UCSD-AML1 (cell line): ENCODE results near the gene TAS2R9.
"Not testable (repeated sequence)": the region's sequence is repeated elsewhere in the genome, so short reads cannot be mapped to it uniquely, and the experiment has no call there.

Experiments
- DNase-seq: peaks from one replicate; lab custom pipeline; 2025; ENCODE audit not compliant: unreplicated experiment; lab: John Stamatoyannopoulos, UW

Gene TAS2R9, protein sequence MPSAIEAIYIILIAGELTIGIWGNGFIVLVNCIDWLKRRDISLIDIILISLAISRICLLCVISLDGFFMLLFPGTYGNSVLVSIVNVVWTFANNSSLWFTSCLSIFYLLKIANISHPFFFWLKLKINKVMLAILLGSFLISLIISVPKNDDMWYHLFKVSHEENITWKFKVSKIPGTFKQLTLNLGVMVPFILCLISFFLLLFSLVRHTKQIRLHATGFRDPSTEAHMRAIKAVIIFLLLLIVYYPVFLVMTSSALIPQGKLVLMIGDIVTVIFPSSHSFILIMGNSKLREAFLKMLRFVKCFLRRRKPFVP

DNA sequence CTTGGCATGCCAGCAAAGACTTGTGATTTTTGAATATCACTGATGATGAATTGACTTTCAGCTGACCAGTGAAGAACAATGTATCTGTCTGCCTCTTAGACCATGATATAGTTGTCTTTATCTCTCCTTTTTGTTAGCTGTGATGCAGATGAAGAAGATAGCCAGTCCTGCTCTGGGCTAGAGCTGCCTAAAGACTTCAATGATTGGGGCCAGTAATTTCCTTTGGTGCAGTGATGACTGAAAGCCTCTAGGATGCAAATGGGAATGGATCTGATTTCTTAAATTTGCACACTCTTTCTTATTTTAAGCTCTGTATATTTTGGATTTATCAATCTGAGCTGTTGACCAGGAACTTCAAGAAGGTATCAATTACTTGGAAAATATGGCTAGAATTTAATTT is at the start of gene TAS2R9:
Gene TAS2R9 (minus strand): TSS at position 101 of the 400 bp plus-strand sequence. CDS start 93 bp downstream, at position 8.
- DNase-seq: no peak

DNA sequence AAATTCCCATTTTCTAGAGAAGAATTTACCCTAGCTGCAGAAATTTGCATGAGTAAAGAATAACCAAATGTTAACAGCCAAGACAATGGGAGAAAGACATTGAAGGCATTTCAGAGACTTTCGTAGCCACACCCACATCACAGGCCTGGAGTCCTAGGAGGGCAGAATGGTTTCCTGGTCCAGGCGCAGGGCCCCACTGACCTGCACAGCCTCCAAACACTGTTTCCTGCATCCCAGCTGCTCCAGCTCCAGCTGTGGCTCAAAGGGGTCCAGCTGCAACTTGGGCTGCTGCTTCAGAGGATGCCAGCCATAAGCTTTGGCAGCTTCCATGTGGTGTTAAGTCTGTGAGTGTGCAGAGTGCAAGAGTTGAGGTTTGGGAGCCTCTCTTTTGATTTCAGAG is 45.8 kb upstream of the TAS2R9 start:
- DNase-seq: no peak

DNA sequence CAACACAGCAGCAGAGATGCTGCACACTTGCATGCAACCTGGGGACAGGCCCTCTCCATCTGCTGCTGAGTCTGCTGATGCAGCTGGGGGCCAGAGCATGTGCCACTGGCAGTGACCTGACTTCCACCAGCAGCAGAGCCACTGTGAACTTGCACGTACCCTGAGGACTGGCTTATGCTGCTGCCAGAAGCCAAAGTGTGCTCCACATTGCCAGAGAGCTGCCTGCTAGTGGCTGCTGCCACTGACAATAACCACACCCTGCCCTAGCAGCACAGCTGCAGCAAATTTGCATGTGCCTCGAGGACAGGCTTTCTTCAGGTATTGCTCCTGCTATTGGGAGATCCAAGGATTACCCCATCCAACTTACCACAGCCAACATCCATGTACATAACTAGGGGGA is 43.8 kb upstream of the TAS2R9 start:
- no peak for DNase-seq

DNA sequence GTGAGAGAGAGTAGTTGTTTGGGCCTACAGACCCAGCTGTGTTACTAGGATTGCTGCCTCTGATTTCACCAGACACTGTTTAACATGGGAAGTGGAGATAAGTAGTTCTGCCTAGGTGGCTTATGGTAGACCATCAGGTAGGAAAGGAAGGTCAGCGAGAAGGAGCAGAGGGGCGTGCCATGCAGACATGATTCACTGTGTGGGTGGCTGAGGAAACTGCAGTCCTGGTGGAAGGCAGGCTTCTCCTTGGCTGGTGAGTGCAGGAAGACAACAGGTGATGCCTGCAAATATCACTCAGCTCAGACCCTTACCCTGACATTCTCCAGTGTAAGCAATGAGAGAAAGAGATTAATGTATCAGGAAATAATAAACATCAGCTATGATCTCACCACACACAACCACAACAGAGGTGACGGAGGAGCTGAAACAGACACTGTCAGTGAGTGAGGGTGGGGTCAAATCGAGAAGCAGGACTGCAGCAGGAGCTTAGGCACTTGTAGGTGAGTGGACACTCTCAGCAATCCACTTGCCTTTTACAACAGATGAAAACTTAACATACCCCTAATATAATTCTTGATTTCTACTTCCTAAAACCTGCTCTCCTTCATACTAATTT is 41.4 kb upstream of the TAS2R9 start:
- no peak for DNase-seq

DNA sequence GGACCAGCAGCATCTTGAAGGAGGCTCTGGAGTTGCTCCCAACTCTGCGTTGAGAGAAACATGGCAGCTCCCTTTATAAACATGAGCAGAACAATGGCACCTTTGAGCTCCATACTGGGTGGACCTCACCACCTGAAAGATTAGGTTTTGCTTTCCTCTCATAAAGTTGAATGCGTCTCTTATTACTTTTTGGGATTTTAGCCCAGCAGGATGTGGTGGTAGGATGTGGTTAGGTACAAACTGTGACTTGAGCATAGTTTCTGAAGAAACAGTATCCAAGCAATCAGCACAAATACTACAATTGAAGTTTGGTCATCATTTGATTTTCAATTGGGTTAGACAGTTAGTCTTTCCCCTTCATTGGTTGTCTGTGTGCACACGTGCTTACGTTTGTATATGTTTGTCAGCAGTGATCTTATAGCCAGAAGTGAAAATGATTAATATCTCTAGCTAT is 39.5 kb upstream of the TAS2R9 start, which contains the start of gene PRR4:
Gene PRR4 (minus strand): TSS at position 51 of the 454 bp plus-strand sequence. CDS start 38 bp downstream, at position 13.
- no peak for DNase-seq

DNA sequence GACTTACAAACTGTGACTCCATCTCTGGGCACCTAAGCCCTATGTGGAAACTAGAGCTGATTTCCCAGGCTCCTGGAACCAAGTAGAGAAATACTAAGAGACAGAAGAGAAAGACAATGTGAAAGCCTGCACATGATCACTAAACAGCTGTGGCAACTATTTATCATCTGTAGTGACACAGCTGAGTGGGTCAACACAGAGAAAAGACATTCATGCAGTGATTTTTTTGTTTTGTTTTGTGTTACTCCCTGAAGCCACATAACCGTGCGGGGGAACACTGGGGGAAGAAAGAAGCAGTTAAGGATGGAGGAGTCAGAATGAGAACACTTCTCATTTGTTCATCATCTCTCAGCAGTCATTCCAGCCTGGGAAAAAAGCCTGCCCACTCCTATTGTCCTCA is 37.8 kb upstream of the TAS2R9 start:
- DNase-seq: no peak

DNA sequence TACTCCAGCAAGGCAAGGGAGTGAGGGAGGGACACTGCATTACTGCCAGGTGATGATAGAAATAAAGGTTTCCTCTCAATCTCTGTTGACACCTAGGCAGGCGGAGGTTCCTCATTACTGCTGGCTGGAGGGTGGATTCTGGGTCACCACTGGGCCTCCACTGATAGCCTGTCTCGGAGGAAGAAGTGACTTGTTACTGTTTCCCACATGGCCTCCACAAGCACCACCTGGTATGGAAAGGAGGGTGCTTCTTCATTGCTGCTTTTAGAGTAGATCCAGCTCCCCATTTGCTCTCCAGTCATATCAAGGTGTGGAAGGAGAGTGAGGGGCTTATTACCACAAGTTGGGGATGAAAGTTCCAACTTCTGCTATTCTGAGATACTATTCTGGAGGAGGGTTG is 32.9 kb upstream of the TAS2R9 start:
- no peak for DNase-seq

DNA sequence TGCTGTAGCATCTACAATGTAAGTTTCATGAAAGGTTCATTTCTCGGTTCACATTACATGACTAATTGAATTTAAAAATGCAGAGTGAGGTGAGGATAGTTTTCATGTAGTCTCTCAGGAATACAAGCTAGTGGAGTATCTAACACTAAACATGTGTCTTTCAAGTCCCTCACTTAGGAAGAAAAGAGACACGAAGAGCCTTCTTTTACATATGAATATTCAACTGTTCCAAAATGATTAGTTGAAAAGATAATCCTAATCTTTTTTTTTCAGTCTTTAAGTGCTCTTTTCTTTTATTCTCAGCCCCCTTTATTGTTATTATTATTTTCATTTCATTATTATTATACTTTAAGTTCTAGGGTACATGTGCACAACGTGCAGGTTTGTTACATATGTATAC is 28.5 kb upstream of the TAS2R9 start:
- DNase-seq: no peak

DNA sequence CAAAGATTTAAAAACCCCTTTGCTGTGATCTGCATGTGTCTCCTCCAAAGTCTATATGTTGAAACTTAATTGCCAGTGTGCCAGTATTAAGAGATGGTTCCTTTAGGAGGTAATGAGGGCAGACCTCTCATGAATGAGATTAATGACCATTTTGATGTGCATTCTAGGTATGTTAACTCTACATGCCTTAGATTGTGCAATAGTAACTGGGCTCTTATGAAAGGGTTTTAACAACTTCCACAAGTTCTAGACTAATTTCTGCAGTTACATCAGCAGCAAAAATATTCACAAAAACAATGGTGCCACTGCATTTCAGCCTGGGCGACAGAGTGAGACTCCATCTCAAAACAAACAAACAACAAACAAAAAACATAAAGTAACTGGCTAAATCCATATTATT is 20.0 kb upstream of the TAS2R9 start:
- DNase-seq: no peak

DNA sequence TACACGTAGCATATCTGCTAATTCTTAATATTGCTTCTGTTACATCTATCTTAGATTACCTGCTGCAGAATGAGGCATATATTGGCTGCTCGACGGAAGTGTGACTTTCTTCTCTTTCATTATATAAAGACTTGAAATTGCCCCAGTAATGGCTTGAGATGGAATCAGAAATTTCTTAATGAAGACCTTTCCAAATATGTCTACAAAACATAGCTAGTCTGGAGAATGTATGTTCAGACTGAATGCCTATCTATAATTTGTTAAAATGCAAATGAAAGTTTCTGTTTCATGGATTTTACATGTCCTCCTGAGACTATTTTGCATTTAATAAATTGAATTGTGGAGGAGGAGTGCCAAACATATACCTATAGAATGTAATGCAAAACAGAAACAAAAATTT is 16.3 kb upstream of the TAS2R9 start, which contains the start of gene TAS2R10:
Gene TAS2R10 (minus strand): TSS at position 101 of the 400 bp plus-strand sequence. CDS start 89 bp downstream, at position 12.
- no peak for DNase-seq

DNA sequence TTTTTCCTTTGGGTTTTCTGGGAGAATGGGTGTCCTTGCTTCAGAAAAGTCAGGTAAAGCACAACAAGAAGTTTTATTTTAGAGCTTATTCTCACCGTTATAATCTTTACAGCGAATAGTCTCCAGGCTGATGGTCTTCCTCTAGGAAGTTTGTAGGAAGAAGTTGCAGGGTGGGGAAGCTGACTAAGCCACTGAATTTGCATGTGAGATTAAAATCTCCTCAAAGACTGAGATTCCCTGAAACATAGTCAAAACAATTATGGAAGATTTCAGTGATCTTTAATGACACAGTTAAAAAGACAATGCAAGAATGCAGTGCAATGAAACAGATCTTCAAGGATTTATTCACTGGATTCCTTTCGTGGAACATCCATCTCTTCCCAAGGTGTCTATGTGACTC is 15.0 kb upstream of the TAS2R9 start:
- no peak for DNase-seq

DNA sequence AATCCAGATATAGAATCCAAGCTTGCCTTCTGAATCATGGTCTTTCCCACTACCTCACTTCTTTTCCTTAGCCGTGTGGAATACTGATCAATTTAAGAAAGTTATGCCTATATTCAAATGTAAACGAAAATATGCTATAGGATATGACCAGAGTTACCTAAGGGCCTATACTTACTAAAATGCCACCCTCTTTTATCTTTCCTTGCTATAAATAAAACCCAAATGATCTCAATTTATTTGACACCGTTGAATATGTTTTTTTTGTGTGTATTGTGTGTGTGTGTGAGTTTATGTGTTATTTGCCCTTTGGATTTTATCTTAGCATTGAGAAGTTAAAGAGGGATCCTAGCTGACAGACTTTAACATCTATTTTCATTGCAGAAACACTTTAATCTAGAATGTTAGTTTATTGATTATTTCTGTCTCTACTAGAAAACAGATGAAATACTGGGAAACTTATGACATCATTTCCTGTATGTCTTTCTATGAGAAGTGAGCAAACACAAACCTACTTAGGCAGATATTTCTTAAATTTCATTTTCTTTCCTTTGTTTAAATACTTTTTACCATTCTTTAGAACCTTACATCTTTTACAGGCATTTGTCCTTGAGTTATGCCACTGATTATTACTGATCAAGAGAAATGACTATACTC is 2.0 kb upstream of the TAS2R9 start:
- DNase-seq: no peak

DNA sequence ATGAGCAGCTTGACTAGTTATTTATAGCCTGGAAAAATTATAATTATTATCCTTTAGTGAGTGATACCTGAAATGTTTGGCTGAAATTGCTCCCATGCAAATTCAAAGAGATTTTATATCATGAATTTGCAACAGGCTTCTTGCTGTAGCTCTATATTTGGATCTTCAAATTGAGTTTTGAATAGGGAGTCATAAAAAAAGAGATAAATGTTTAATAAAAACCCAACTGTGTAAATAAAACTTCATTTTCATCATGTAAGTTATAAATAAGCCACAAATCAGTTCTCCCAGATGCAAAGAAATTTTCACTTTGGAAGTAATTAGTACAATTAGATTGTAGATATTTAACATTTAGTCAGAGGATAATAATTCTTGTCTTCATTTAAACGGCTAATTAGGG is 2.8 kb downstream of the TAS2R9 start, which contains the start of gene TAS2R8:
Gene TAS2R8 (minus strand): TSS at position 101 of the 400 bp plus-strand sequence. CDS start 306 bp downstream, outside the sequence.
- no peak for DNase-seq

DNA sequence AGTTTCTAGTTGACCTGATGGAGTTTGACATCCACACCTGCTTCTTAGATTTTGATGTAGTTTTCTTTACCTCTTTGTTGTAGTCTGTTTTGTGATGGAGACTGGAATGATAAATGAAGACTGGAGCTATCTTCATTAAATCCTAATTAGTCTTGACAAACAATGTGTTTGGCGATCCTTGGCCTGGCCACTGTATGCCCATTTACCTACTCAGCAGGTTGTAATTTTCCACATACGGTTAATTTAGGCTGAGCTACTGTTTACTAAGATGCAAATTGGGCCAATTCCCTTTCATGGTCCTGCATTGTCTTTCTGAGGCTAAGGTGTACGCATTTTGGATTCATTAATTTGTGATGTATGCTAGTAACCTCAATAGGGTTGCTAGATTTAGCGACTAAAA is 7.4 kb downstream of the TAS2R9 start, which contains the start of gene TAS2R7:
Gene TAS2R7 (minus strand): TSS at position 41 of the 400 bp plus-strand sequence. CDS start 57 bp downstream, outside the sequence.
- no peak for DNase-seq

DNA sequence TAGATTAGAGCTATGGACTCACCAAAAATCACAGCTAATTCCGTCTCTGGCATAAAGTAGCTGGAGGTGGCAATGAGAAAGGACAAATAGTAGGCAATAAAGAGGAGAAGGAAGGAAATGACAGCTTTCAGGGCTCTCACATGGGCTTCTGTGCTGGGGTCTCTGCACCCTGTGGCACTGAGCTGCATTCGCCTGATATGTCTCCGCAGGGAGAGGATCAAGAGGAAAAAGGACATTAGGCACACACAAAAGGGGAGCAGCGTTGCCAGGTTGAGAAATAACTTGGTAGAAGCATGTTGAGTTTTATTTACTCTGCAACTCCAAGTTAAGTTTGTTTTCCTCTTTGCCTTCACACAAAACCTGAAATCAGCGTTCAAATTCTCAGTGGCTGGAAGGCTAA is 8.2 kb downstream of the TAS2R9 start:
- DNase-seq: no peak

DNA sequence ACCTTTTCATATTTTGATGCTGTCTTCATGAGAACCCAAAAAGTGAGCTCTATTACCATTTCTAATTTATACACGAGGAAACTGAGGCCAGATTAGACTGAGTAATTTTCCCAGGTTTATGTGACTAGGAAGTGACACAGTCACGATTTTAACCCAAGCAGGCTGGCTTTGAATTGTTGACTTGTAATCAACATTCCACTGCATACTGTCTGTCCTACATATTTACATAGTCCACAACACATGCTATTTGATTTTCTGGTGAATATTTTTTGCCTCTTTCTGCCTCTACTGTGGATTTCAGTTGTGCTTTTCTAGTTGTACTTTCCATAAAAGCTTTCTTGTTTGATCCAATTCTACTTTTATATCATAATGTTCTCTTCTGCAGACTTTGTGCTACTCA is 15.7 kb downstream of the TAS2R9 start:
- no peak for DNase-seq

DNA sequence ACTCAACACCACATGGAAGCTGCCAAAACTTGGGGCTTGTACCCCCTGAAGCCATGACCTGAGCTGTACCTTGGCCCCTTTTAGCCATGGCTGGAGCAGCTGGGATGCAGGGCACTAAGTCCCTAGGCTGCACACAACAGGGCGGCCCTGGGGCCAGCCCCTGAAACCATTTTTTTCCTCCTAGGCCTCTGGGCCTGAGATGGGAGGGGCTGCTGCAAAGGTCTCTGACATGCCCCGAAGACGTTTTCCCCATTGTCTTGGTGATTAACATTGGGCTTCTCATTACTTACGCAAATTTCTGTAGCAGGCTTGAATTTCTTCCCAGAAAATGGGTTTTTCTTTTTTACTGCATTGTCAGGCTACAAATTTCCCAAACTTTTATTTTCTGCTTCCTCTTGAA is 18.2 kb downstream of the TAS2R9 start:
- not testable (repeated sequence) for DNase-seq

DNA sequence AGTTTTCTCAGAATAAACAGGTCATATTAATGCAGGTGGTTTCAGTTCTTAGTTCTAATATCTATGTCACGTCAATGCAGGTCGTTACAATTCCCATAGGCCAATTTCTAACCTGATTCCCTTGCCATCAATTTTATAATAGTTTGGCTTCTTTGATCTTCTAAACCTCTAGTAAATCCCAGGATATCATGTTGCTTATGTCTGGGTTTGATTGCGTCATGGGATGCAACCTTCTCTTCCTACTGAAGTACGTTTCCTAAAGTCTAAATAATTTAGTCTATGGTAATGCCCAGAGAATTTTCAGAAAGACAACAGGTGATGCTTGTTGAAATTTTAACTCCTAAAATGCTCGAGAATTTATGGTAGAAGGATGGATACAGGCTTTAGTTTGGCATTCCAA is 26.7 kb downstream of the TAS2R9 start:
- DNase-seq: no peak

DNA sequence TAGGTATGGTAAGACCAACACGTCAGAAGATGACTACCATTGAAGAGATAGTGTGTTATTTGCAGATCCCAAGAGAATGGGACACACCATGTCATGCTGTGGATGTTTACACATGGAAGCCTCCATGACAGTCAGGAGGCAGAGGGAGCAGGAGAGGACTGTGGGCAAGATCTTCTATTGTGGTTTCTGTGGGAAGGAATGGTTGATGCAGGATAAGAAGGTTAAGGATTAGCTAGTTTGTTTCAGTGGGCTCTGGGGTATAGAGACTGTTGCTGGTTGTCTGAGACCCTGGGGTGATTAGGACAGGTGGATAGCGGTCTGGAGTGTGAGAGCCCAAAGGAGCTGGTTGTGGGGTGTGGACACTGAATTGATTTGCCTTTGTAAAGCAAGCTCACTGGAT is 30.9 kb downstream of the TAS2R9 start:
- no peak for DNase-seq

DNA sequence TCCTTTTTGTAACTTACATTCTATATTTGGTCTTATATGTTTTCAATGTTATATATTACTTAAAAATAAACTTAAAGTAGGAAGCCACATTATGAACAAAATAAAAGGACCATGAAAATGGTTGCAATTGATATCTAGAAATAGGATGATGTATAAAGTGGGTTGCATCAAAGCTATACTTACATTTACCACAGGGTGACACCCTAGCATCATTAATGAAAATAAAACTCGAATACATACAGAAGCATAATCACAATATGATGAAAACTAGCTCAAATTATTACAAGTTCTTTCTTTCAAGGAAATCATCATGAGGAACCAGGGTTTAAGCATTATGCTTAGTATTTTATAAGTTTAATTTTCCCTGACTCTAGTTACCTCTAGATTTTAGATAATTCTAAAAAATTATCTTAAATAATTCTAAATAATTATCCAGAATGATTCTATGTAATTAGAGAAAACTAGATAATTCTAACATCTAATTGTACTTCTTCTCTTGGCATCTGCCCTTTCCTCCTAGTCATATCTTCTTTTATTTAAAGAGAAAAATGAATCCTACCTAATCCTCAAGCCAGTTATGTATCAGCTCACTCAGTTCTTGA is 38.7 kb downstream of the TAS2R9 start:
- DNase-seq: no peak

DNA sequence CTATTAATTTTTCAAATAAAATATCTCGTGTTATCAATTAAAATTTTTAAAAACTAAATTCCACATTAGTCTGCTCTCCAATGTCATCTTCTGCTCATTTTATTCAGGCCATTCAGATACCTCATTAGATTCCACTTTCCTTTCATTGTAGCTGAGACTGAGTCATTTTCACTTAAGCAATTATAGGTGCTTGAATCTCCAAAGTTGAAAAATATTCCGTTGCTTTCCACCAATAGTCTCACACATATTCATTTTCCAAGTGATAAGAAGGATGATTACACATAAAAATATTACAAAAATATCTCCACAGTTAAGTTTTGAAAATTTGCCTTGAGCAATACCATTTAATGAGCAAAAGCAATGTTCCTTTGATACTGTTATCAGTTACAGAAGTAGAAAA is 50.3 kb downstream of the TAS2R9 start:
- no peak for DNase-seq
